ENCODE measurements around the gene HOMER1. TPM values are rescaled to one million over a fixed set of nuclear protein-coding genes. Genes with fewer than 3 reads are reported as not detected.

Gene HOMER1
- total and polyA plus RNA-seq, 7 experiments from 2014 or later: 0.83 to 4.3 (median 2.6) TPM

DNA sequence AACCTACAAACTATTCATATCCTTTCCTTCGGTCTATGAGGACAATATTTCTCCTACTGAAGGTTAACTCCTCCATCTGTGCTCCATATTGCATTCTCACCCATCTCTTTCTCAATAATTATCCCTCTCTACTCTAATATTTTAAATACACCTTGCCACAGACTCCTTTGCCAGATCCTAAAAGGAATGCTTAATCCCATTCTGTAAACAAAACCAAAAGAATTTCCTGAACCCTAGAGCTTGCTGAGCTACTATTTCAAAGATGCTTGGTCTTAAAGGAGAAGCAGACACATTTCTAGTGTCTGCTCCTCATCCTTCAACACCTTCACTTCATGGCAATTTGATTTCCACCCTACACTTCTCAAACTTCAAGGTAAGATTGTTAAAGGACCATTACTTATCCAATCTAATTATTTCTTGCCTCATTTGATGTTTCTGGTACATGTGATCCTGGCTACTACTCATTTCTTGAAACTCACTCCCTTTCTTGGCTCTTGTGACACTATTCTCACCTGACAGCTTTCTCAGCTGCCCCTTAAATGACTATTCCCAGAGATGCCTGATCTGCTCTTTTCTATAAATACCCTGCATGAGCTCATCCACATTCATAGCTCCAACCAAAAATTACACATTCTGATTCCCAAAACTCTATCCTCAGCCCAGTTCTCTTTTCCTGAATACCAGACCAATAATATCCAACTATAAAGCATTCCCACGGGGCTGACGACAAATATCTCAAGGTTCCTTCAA is 20.2 kb downstream of the HOMER1 start:
- H3K36me3 ChIP-seq (ENCODE audit: control insufficient read depth in 2 of 3, insufficient read depth in 3 of 3, low read length in 3 of 3): no peaks in the 10 kb centered on the region
- H3K4me1 ChIP-seq (ENCODE audit: control insufficient read depth in 2 of 2, insufficient read depth in 2 of 2, low read length in 2 of 2): no peaks in the 10 kb centered on the region
- no peak for DNase-seq
- no peak overlapping the region for H3K4me3 Mint-ChIP-seq
- no peaks in the 10 kb centered on the region for H3K9me3 ChIP-seq (ENCODE audit: control insufficient read depth in 2 of 3, low read length in 3 of 3)
- peaks cover 0 to 6% (median 0%) of the 10 kb centered on the region in 5 donors for H3K36me3 Mint-ChIP-seq
- ChIA-PET POLR2A (no interaction called here), CTCF (no interaction called here)
- no peaks in the 10 kb centered on the region for H3K27me3 ChIP-seq (ENCODE audit: control insufficient read depth in 2 of 2, insufficient read depth in 2 of 2, low read length in 2 of 2)
- no peak overlapping the region for H3K27ac ChIP-seq (ENCODE audit: low read depth, low read length)
- peaks cover 0 to 21% (median 4%) of the 10 kb centered on the region in 5 donors for H3K27me3 Mint-ChIP-seq
- H3K27ac Mint-ChIP-seq: no peak overlapping the region
- no peak overlapping the region for H3K4me3 ChIP-seq (ENCODE audit: low read length)
- no peaks in the 10 kb centered on the region for H3K4me1 Mint-ChIP-seq
- H3K9me3 Mint-ChIP-seq: no peaks in the 10 kb centered on the region
- no peak for ATAC-seq
- intact Hi-C loops (cut with micrococcal nuclease): no loop called here

DNA sequence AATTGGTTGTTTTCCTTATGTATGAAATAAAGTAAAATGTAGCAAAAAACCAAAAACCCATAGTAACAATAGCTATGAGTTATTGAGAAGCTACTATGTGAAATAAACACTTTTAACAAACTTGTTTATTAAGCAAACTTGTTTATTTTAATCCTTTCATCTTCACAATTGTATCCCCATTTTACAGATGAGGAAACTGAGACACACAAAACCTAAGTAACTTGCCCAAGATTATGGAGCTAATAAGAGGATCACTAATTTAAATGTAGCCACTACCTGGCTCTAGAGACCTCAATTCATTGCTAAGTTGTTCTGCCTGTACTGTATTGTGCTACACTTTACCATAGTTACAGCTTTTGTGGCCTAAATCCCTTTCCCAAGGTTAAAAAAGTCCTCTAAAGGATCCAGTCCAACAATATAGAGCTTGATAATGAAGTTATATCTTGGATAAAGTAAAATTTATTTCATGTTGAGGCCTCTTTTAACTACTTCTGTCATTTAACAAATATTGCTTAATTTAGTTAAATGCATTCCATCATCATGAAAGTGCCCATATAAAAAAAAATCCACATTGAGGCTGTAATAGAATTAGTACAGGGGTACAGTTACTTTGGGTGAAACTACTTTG is 22.1 kb downstream of the HOMER1 start:
- no peak for DNase-seq
- H3K36me3 ChIP-seq (ENCODE audit: control insufficient read depth in 2 of 3, insufficient read depth in 3 of 3, low read length in 3 of 3): no peaks in the 10 kb centered on the region

DNA sequence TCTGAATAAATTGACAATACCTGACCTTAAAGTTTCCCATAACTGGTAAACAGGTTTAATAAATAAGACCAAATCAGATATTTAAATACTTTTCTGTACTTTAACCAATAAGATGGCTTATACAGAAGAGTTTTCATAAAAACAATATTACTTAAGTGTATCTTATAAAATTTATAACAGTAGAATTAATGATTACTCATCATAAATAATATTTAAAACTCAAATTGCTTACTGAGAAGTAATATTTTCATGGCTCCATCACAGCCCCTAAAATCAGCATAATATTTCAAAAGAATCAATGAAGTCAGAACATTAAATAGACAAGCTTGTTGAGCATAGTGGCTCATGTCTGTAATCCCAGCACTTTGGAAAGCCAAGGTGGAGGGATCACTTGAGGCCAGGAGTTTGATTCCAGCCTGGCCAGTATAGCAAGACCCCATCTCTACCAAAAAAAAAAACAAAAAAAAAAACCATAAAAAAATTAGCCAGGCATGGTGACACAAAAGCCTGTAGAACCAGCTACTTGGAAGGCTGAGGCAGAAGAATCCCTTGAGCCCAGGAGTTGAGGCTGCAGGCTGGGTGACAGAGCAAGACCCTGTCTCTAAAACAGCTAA is 23.5 kb downstream of the HOMER1 start:
- DNase-seq: no peak
- ATAC-seq: no peak
- H3K4me1 Mint-ChIP-seq: no peaks in the 10 kb centered on the region
- H3K27ac ChIP-seq (ENCODE audit: low read depth, low read length): no peak overlapping the region
- H3K27ac Mint-ChIP-seq: no peak overlapping the region
- peaks cover 0 to 6% (median 0%) of the 10 kb centered on the region in 5 donors for H3K36me3 Mint-ChIP-seq
- no peaks in the 10 kb centered on the region for H3K36me3 ChIP-seq (ENCODE audit: control insufficient read depth in 2 of 3, insufficient read depth in 3 of 3, low read length in 3 of 3)
- intact Hi-C loops (cut with micrococcal nuclease): no loop called here
- H3K9me3 ChIP-seq (ENCODE audit: control insufficient read depth in 2 of 3, low read length in 3 of 3): no peaks in the 10 kb centered on the region
- no peak overlapping the region for H3K4me3 Mint-ChIP-seq
- CTCF ChIA-PET: interaction anchor here (0.7 to 1.0 kb wide), 2 partner anchors 69 to 337 kb away, joined by 3 read pairs; no protein-coding TSS in a partner anchor
- no peaks in the 10 kb centered on the region for H3K4me1 ChIP-seq (ENCODE audit: control insufficient read depth in 2 of 2, insufficient read depth in 2 of 2, low read length in 2 of 2)
- no peaks in the 10 kb centered on the region for H3K9me3 Mint-ChIP-seq
- peaks cover 0 to 23% (median 4%) of the 10 kb centered on the region in 5 donors for H3K27me3 Mint-ChIP-seq
- POLR2A ChIA-PET: no interaction called here
- H3K27me3 ChIP-seq (ENCODE audit: control insufficient read depth in 2 of 2, insufficient read depth in 2 of 2, low read length in 2 of 2): no peaks in the 10 kb centered on the region
- no peak overlapping the region for H3K4me3 ChIP-seq (ENCODE audit: low read length)

More for the DNA sequence above, 22.1 kb downstream of the HOMER1 start:
- POLR2A ChIA-PET: no interaction called here
- Mint-ChIP-seq H3K36me3 (peaks cover 0 to 6% (median 0%) of the 10 kb centered on the region in 5 donors), H3K27me3 (peaks cover 0 to 26% (median 4%) of the 10 kb centered on the region in 5 donors), H3K9me3 (no peaks in the 10 kb centered on the region), H3K4me3 (no peak overlapping the region), H3K27ac (no peak overlapping the region), H3K4me1 (no peaks in the 10 kb centered on the region)
- Histone ChIP-seq H3K27me3 (ENCODE audit: control insufficient read depth in 2 of 2, insufficient read depth in 2 of 2, low read length in 2 of 2) (no peaks in the 10 kb centered on the region), H3K4me3 (ENCODE audit: low read length) (no peak overlapping the region), H3K27ac (ENCODE audit: low read depth, low read length) (no peak overlapping the region), H3K9me3 (ENCODE audit: control insufficient read depth in 2 of 3, low read length in 3 of 3) (no peaks in the 10 kb centered on the region), H3K4me1 (ENCODE audit: control insufficient read depth in 2 of 2, insufficient read depth in 2 of 2, low read length in 2 of 2) (no peaks in the 10 kb centered on the region)
- CTCF ChIA-PET: no interaction called here
- no peak for ATAC-seq
- intact Hi-C loops (cut with micrococcal nuclease): no loop called here

DNA sequence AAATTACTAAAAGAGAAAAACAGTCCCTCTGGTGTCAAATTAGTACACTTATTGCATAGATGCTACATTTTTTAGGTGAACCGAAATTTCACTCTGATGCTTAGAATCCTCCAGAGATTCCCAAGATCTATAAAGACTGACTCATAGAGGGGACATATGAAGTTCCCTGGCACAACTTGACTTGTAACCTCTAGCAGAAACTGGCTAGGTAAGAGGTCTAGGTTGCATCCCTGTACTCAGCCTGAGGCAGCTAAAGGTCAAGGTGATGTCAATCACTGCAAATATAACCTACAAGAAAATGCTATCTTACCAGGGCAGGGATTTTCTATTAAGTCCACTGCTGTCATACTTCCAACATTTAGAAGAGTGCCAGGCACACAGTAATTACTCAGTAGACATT is 24.2 kb downstream of the HOMER1 start:
- no peaks in the 10 kb centered on the region for H3K27me3 ChIP-seq (ENCODE audit: control insufficient read depth in 2 of 2, insufficient read depth in 2 of 2, low read length in 2 of 2)
- intact Hi-C loops (cut with micrococcal nuclease): no loop called here
- ATAC-seq (no peak), DNase-seq (no peak)
- Mint-ChIP-seq H3K36me3 (peaks cover 0 to 6% (median 0%) of the 10 kb centered on the region in 5 donors), H3K4me1 (no peaks in the 10 kb centered on the region), H3K27ac (no peak overlapping the region), H3K27me3 (peaks cover 0 to 19% (median 4%) of the 10 kb centered on the region in 5 donors), H3K9me3 (peaks cover 0 to 2% (median 0%) of the 10 kb centered on the region in 11 donors), H3K4me3 (no peak overlapping the region)
- CTCF ChIA-PET: no interaction called here
- no peaks in the 10 kb centered on the region for H3K9me3 ChIP-seq (ENCODE audit: control insufficient read depth in 2 of 3, low read length in 3 of 3)
- no peaks in the 10 kb centered on the region for H3K4me1 ChIP-seq (ENCODE audit: control insufficient read depth in 2 of 2, insufficient read depth in 2 of 2, low read length in 2 of 2)
- POLR2A ChIA-PET: no interaction called here
- H3K27ac ChIP-seq (ENCODE audit: low read depth, low read length): no peak overlapping the region
- H3K4me3 ChIP-seq (ENCODE audit: low read length): no peak overlapping the region
- H3K36me3 ChIP-seq (ENCODE audit: control insufficient read depth in 2 of 3, insufficient read depth in 3 of 3, low read length in 3 of 3): no peaks in the 10 kb centered on the region

DNA sequence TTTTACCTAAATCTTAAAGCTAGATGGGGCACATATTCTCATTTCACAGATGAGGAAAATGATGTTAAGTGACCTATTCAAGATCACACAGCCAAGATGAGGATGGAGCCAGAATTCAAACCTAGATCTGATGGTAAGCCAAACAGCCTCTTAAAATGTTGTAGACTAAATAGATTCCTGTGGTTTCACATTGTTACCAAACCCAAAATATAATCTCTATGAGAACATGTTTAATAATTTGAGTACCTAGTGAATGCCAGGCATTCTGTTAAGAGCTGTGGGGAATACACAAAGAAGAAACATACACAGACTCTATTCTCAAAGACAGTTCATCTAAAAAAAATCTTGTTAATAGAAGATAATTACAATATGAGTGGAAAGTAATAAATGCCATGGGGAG is 25.2 kb downstream of the HOMER1 start:
- H3K27me3 ChIP-seq (ENCODE audit: control insufficient read depth in 2 of 2, insufficient read depth in 2 of 2, low read length in 2 of 2): no peaks in the 10 kb centered on the region
- POLR2A ChIA-PET: no interaction called here
- CTCF ChIA-PET: no interaction called here
- ATAC-seq: no peak
- Mint-ChIP-seq H3K9me3 (peaks cover 0 to 5% (median 0%) of the 10 kb centered on the region in 11 donors), H3K27me3 (peaks cover 0 to 15% (median 4%) of the 10 kb centered on the region in 5 donors), H3K36me3 (peaks cover 0 to 7% (median 0%) of the 10 kb centered on the region in 5 donors), H3K4me3 (no peak overlapping the region), H3K4me1 (no peaks in the 10 kb centered on the region), H3K27ac (no peak overlapping the region)
- H3K4me1 ChIP-seq (ENCODE audit: control insufficient read depth in 2 of 2, insufficient read depth in 2 of 2, low read length in 2 of 2): no peaks in the 10 kb centered on the region
- no peak for DNase-seq
- intact Hi-C loops (cut with micrococcal nuclease): no loop called here
- H3K9me3 ChIP-seq (ENCODE audit: control insufficient read depth in 2 of 3, low read length in 3 of 3): no peaks in the 10 kb centered on the region
- H3K4me3 ChIP-seq (ENCODE audit: low read length): no peak overlapping the region
- H3K27ac ChIP-seq (ENCODE audit: low read depth, low read length): no peak overlapping the region
- H3K36me3 ChIP-seq (ENCODE audit: control insufficient read depth in 2 of 3, insufficient read depth in 3 of 3, low read length in 3 of 3): no peaks in the 10 kb centered on the region

DNA sequence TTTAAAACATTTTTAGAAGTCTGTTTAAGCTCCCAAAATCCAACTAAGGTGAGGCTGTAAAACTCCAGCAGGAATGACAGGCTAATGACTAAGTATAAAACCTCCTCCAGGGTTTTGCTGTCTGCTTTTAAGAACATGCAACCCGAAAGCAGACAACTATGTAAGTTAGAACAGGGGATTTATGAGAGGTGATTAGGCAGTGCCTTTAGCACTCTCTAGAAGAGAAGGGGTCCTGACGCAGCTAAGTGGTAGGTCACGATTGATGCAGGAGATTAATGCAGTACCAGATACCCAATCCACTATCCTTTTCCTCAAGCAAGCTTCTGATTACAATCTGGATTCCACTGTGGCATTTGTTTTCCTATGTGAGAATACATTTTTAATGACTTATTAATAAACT is 25.9 kb downstream of the HOMER1 start:
- Mint-ChIP-seq H3K27ac (no peak overlapping the region), H3K4me1 (no peaks in the 10 kb centered on the region), H3K27me3 (peaks cover 0 to 12% (median 4%) of the 10 kb centered on the region in 5 donors), H3K36me3 (peaks cover 0 to 4% (median 0%) of the 10 kb centered on the region in 5 donors), H3K9me3 (peaks cover 0 to 5% (median 0%) of the 10 kb centered on the region in 11 donors), H3K4me3 (no peak overlapping the region)
- Histone ChIP-seq H3K4me3 (ENCODE audit: low read length) (no peak overlapping the region), H3K4me1 (ENCODE audit: control insufficient read depth in 2 of 2, insufficient read depth in 2 of 2, low read length in 2 of 2) (no peaks in the 10 kb centered on the region), H3K9me3 (ENCODE audit: control insufficient read depth in 2 of 3, low read length in 3 of 3) (no peaks in the 10 kb centered on the region), H3K36me3 (ENCODE audit: control insufficient read depth in 2 of 3, insufficient read depth in 3 of 3, low read length in 3 of 3) (no peaks in the 10 kb centered on the region), H3K27ac (ENCODE audit: low read depth, low read length) (no peak overlapping the region), H3K27me3 (ENCODE audit: control insufficient read depth in 2 of 2, insufficient read depth in 2 of 2, low read length in 2 of 2) (no peaks in the 10 kb centered on the region)
- ChIA-PET CTCF (interaction anchor here (0.6 kb wide), 1 partner anchor 14 kb away, joined by 5 read pairs; no protein-coding TSS in a partner anchor), POLR2A (no interaction called here)
- intact Hi-C loops (cut with micrococcal nuclease): no loop called here
- DNase-seq: no peak
- ATAC-seq: no peak

Data from naive thymus-derived CD4-positive, alpha-beta T cell (primary cell).